Measurements from ENCODE around the gene FOXP1.

- no peak for TF ChIP-seq SP1 (IDR thresholded peaks at IDR 0.05)
- no peak for TF ChIP-seq TARDBP (IDR thresholded peaks at IDR 0.05)
- no peak for TF ChIP-seq ARNT (IDR thresholded peaks at IDR 0.05)
- no peak for TF ChIP-seq HDGF (IDR thresholded peaks at IDR 0.05; ENCODE audit: borderline replicate concordance)
- no peak for TF ChIP-seq ZNF384 (IDR thresholded peaks at IDR 0.05)
- no peak for TF ChIP-seq SUZ12 (IDR thresholded peaks at IDR 0.05)
- no peak for TF ChIP-seq FOXM1 (IDR thresholded peaks at IDR 0.05; ENCODE audit: borderline replicate concordance)
- no peak for TF ChIP-seq PKNOX1 (IDR thresholded peaks at IDR 0.05)
- no peak for TF ChIP-seq FOXA1 (IDR thresholded peaks at IDR 0.05)
- no peak for TF ChIP-seq LEF1 (IDR thresholded peaks at IDR 0.05; ENCODE audit: borderline replicate concordance)
These were observed 162.1 kb downstream of the FOXP1 start for GRCh38 chr3:71421475-71421819.

All from HEK293T (cell line).